CD4-positive, CD25-positive, alpha-beta regulatory T cell (primary cell): ENCODE measurements around the gene TEDC1. TPM values are rescaled to one million over a fixed set of nuclear protein-coding genes. Genes with fewer than 3 reads are reported as not detected.
A peak's percentile ranks its signal among the peaks of the same experiment; 100 is the strongest.

ENCODE experiments used
- ATAC-seq, 2 donors: fragments of 150-1000 bp; cut with Tn5 transposase; one replicate each; pipeline ENCODE4 v1.10.0; 2021; ENCODE audit warnings: low read depth in 2 of 2, moderate number of reproducible peaks in 2 of 2, moderate library complexity in 1 of 2
- DNase-seq, 3 donors: peaks; one replicate each; pipeline versions ENCODE4 v3.0.0 to v3.0.0-alpha.2; 2012 to 2022; ENCODE audit warnings: mixed read lengths in 1 of 3
- H3K27ac ChIP-seq: one replicate; pipeline ENCODE4 v1.7.0; 2013; ENCODE audit warnings: mild to moderate bottlenecking, low read length; ENCODE audit not compliant: insufficient read depth, poor library complexity, severe bottlenecking
- H3K27me3 ChIP-seq: one replicate; pipeline ENCODE4 v1.7.0; 2013; ENCODE audit warnings: low read length; ENCODE audit not compliant: control insufficient read depth, insufficient read depth
- H3K36me3 ChIP-seq: one replicate; pipeline ENCODE4 v1.7.0; 2013; ENCODE audit warnings: mild to moderate bottlenecking, low read length, moderate library complexity; ENCODE audit not compliant: control insufficient read depth, insufficient read depth
- H3K4me1 ChIP-seq: 2 replicates; pipeline ENCODE4 v1.7.0; 2013; ENCODE audit warnings: mild to moderate bottlenecking, low read length; ENCODE audit not compliant: insufficient read depth, control insufficient read depth, poor library complexity, severe bottlenecking
- H3K4me3 ChIP-seq: one replicate; pipeline ENCODE4 v1.7.0; 2013; ENCODE audit warnings: low read depth, mild to moderate bottlenecking, low read length, moderate library complexity
- H3K9me3 ChIP-seq, 2 experiments: 1 replicate in 1 of 2; 2 replicates in 1 of 2; pipeline ENCODE4 v1.7.0; 2013; ENCODE audit warnings: low read length in 2 of 2, mild to moderate bottlenecking in 1 of 2, moderate library complexity in 1 of 2; ENCODE audit not compliant: control insufficient read depth in 2 of 2
- H3K27ac Mint-ChIP-seq, 3 donors: one replicate each; pipeline ENCODE4 v1.8.0; 2020 to 2022; ENCODE audit warnings: mild to moderate bottlenecking in 3 of 3, mixed read lengths in 3 of 3, moderate library complexity in 2 of 3
- H3K27me3 Mint-ChIP-seq: one replicate; pipeline ENCODE4 v1.8.0; 2022; ENCODE audit warnings: mild to moderate bottlenecking, mixed read lengths
- H3K36me3 Mint-ChIP-seq: one replicate; pipeline ENCODE4 v1.8.0; 2020; ENCODE audit warnings: mixed read lengths
- H3K4me1 Mint-ChIP-seq, 4 donors: one replicate each; pipeline ENCODE4 v1.8.0; 2020 to 2022; ENCODE audit warnings: mixed read lengths in 4 of 4, mild to moderate bottlenecking in 1 of 4
- H3K4me3 Mint-ChIP-seq, 4 donors: one replicate each; pipeline ENCODE4 v1.8.0; 2020 to 2022; ENCODE audit warnings: mild to moderate bottlenecking in 4 of 4, mixed read lengths in 4 of 4, moderate library complexity in 3 of 4
- H3K9me3 Mint-ChIP-seq, 7 donors: one replicate each; pipeline ENCODE4 v1.8.0; 2020 to 2022; ENCODE audit warnings: mixed read lengths in 7 of 7, mild to moderate bottlenecking in 3 of 7, moderate library complexity in 2 of 7
- polyA plus RNA-seq, 4 donors: library from polyadenylated mRNA; unstranded; fragments of 300-500 nt; fragmentation: Illumina TruSeq; gene quantifications; one replicate each; pipeline ENCODE4 v1.2.3, GENCODE V29; 2021
- total RNA-seq: library from RNA; stranded (reverse); gene quantifications from one replicate; pipeline ENCODE4 v1.2.3, GENCODE V29; 2022

The TEDC1 gene
- total and polyA plus RNA-seq, 5 donors from 2014 or later, result 5.5 to 118 (median 8.0) TPM

GRCh38 chr14:105508601-105509000 is 17.6 kb downstream of the TEDC1 start:
- no peaks in the 10 kb centered on the region for H3K36me3 ChIP-seq
- no peaks in the 10 kb centered on the region for H3K9me3 ChIP-seq
- no peak for ATAC-seq
- H3K4me3 ChIP-seq, result no peak overlapping the region
- H3K36me3 Mint-ChIP-seq, result no peaks in the 10 kb centered on the region
- no peak for DNase-seq
- peaks cover 21% of the 10 kb centered on the region for H3K27me3 Mint-ChIP-seq
- no peaks in the 10 kb centered on the region for H3K4me1 Mint-ChIP-seq
- H3K4me1 ChIP-seq, result no peaks in the 10 kb centered on the region
- no peak overlapping the region for H3K4me3 Mint-ChIP-seq
- H3K27ac Mint-ChIP-seq, result no peak overlapping the region
- H3K27ac ChIP-seq, result no peak overlapping the region
- H3K9me3 Mint-ChIP-seq, result peaks cover 0 to 2% (median 0%) of the 10 kb centered on the region in 7 donors
- no peaks in the 10 kb centered on the region for H3K27me3 ChIP-seq

- peaks cover 41% of the 10 kb centered on the region for H3K27me3 Mint-ChIP-seq
- H3K27me3 ChIP-seq, result peaks cover 5% of the 10 kb centered on the region
- no peak overlapping the region for H3K27ac Mint-ChIP-seq
- H3K9me3 Mint-ChIP-seq, result peaks cover 0 to 6% (median 0%) of the 10 kb centered on the region in 7 donors
- no peak overlapping the region for H3K27ac ChIP-seq
- DNase-seq, result no peak
- no peaks in the 10 kb centered on the region for H3K36me3 Mint-ChIP-seq
- no peaks in the 10 kb centered on the region for H3K4me1 ChIP-seq
- H3K36me3 ChIP-seq, result no peaks in the 10 kb centered on the region
- no peak overlapping the region for H3K4me3 Mint-ChIP-seq
- no peaks in the 10 kb centered on the region for H3K4me1 Mint-ChIP-seq
- no peak for ATAC-seq
- peaks cover 0 to 2% of the 10 kb centered on the region in 2 experiments for H3K9me3 ChIP-seq
- no peak overlapping the region for H3K4me3 ChIP-seq
These were observed 26.1 kb downstream of the TEDC1 start for GRCh38 chr14:105517096-105517495.

GRCh38 chr14:105519946-105520698 is 29.1 kb downstream of the TEDC1 start:
- peaks cover 45% of the 10 kb centered on the region for H3K27me3 Mint-ChIP-seq
- Histone ChIP-seq H3K27me3 (peaks cover 8% of the 10 kb centered on the region), H3K36me3 (no peaks in the 10 kb centered on the region), H3K4me3 (no peak overlapping the region), H3K4me1 (no peaks in the 10 kb centered on the region), H3K27ac (no peak overlapping the region), H3K9me3 (no peaks in the 10 kb centered on the region)
- no peak overlapping the region for H3K27ac Mint-ChIP-seq
- no peak overlapping the region for H3K4me3 Mint-ChIP-seq
- no peaks in the 10 kb centered on the region for H3K36me3 Mint-ChIP-seq
- peaks cover 0 to 6% (median 0%) of the 10 kb centered on the region in 4 donors for H3K4me1 Mint-ChIP-seq
- H3K9me3 Mint-ChIP-seq, result peaks cover 0 to 2% (median 0%) of the 10 kb centered on the region in 7 donors
- ATAC-seq (no peak), DNase-seq (no peak)

DNA sequence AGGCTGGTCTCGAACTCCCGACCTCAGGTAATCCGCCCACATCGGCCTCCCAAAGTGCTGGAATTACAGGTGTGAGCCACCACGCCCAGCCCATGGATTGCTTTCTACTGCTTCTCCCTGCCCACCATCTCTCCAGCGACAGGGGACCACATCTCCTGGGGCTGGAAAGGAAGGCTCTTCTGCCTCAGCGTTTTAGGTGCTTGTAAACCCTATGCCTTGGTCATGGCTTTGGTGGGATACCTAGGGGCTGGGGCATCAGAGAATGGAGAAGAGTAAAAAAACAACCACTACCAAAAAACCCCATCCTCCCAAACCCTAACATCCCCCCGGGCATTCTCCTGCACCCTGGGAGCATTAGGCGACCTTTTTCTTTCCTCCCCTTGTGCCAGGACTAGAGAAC is 34.3 kb downstream of the TEDC1 start:
- H3K36me3 Mint-ChIP-seq, result no peaks in the 10 kb centered on the region
- no peak for DNase-seq
- no peak for ATAC-seq
- Histone ChIP-seq H3K4me1 (peaks cover 41% of the 10 kb centered on the region), H3K4me3 (no peak overlapping the region), H3K36me3 (no peaks in the 10 kb centered on the region), H3K27ac (no peak overlapping the region), H3K9me3 (no peaks in the 10 kb centered on the region), H3K27me3 (peaks cover 3% of the 10 kb centered on the region)
- peaks cover 48% of the 10 kb centered on the region for H3K27me3 Mint-ChIP-seq
- no peaks in the 10 kb centered on the region for H3K9me3 Mint-ChIP-seq
- H3K4me3 Mint-ChIP-seq, result peak overlapping the region; percentile 44 to 70 (median 48)
- H3K4me1 Mint-ChIP-seq, result peaks cover 0 to 19% (median 6%) of the 10 kb centered on the region in 4 donors
- H3K27ac Mint-ChIP-seq, result no peak overlapping the region

- no peak within 1 kb of the TSS for H3K27ac ChIP-seq
- H3K27ac Mint-ChIP-seq, result peak within 1 kb of the TSS in 1 of 3 donors; percentile 31
- peak within 1 kb of the TSS; percentile 44 to 81 (median 72) for H3K4me3 Mint-ChIP-seq
These were observed 35.1 kb downstream of the TEDC1 start, which contains the start of gene TMEM121 for GRCh38 chr14:105525861-105526775. TSS of gene TMEM121 (plus strand) at chr14:105526583. CDS start at chr14:105528835, 2,252 bp downstream.

GRCh38 chr14:105526776-105527380 is 35.8 kb downstream of the TEDC1 start:
- Histone ChIP-seq H3K4me1 (peaks cover 42% of the 10 kb centered on the region), H3K4me3 (no peak overlapping the region), H3K36me3 (no peaks in the 10 kb centered on the region), H3K27ac (no peak overlapping the region), H3K27me3 (peaks cover 3% of the 10 kb centered on the region), H3K9me3 (no peaks in the 10 kb centered on the region)
- Mint-ChIP-seq H3K4me3 (peak overlapping the region in 3 of 4 donors; percentile 71 to 81 (median 72)), H3K27ac (peak overlapping the region in 1 of 3 donors; percentile 31), H3K4me1 (peaks cover 0 to 19% (median 6%) of the 10 kb centered on the region in 4 donors), H3K36me3 (no peaks in the 10 kb centered on the region), H3K27me3 (peaks cover 45% of the 10 kb centered on the region), H3K9me3 (peaks cover 0 to 2% (median 0%) of the 10 kb centered on the region in 7 donors)
- ATAC-seq (no peak), DNase-seq (no peak)

More at GRCh38 chr14:105525861-105526775, 35.1 kb downstream of the TEDC1 start, which contains the start of gene TMEM121:
- H3K4me1 ChIP-seq, result peaks cover 42% of the 10 kb centered on the region
- H3K36me3 Mint-ChIP-seq, result no peaks in the 10 kb centered on the region
- H3K27me3 Mint-ChIP-seq, result peaks cover 48% of the 10 kb centered on the region
- peaks cover 0 to 2% (median 0%) of the 10 kb centered on the region in 7 donors for H3K9me3 Mint-ChIP-seq
- H3K9me3 ChIP-seq, result no peaks in the 10 kb centered on the region
- peaks cover 3% of the 10 kb centered on the region for H3K27me3 ChIP-seq
- H3K4me3 ChIP-seq, result no peak within 1 kb of the TSS
- peaks cover 0 to 19% (median 6%) of the 10 kb centered on the region in 4 donors for H3K4me1 Mint-ChIP-seq
- no peak for ATAC-seq
- no peaks in the 10 kb centered on the region for H3K36me3 ChIP-seq
- peak in 1 of 3 donors; percentile 41 for DNase-seq

DNA sequence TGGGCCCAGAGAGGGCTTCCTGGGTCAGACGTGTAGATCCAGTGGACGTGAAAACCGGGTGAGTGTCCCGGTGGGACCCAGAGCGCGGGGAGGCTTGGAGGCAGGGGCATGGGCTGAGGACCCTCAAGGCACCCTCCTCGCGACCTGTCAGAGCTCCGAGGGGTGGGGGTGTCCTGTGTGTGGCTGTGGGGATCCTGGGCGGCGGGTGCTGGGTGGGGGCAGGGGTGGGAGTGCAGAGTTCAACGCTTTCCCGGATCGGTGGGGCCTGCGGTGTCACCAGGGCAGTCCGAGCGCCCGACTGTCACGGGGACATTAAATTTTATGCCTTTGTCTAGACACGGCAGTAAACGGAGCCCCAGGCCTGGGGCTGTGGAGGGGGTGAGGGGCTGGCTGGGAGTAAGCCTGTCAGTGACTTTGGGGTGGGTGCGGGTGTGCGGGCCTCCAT is 36.4 kb downstream of the TEDC1 start:
- H3K27me3 Mint-ChIP-seq, result peaks cover 44% of the 10 kb centered on the region
- H3K36me3 Mint-ChIP-seq, result no peaks in the 10 kb centered on the region
- peaks cover 42% of the 10 kb centered on the region for H3K4me1 ChIP-seq
- H3K27me3 ChIP-seq, result peaks cover 3% of the 10 kb centered on the region
- H3K27ac Mint-ChIP-seq, result peak overlapping the region in 1 of 3 donors; percentile 31
- peaks cover 0 to 3% (median 0%) of the 10 kb centered on the region in 7 donors for H3K9me3 Mint-ChIP-seq
- no peak overlapping the region for H3K4me3 ChIP-seq
- peak overlapping the region in 3 of 4 donors; percentile 51 to 81 (median 72) for H3K4me3 Mint-ChIP-seq
- DNase-seq (no peak), ATAC-seq (no peak)
- H3K9me3 ChIP-seq, result no peaks in the 10 kb centered on the region
- no peaks in the 10 kb centered on the region for H3K36me3 ChIP-seq
- H3K27ac ChIP-seq, result no peak overlapping the region
- peaks cover 0 to 24% (median 6%) of the 10 kb centered on the region in 4 donors for H3K4me1 Mint-ChIP-seq
